Parietal lobe (tissue), 1 donor: Measurements from ENCODE around the gene DMRTC1. TPM values are rescaled to one million over a fixed set of nuclear protein-coding genes. Genes with fewer than 3 reads are reported as not detected.

Experiments
- total RNA-seq: library from RNA; depleted of rRNA; stranded (reverse); fragments of >200 nt; gene quantifications from one replicate; pipeline ENCODE4 v1.2.3, GENCODE V29; 2014

The DMRTC1 gene, protein sequence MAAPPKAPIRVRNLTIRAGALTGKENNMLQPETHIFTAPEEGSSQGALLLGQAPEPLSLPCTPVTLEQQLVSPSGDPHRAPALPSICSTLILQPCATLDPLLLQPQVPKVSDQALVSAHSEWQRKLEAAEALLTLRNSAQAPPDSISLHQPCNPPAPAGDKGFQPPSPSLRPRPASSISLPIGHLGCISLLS
- not detected for total RNA-seq

DNA sequence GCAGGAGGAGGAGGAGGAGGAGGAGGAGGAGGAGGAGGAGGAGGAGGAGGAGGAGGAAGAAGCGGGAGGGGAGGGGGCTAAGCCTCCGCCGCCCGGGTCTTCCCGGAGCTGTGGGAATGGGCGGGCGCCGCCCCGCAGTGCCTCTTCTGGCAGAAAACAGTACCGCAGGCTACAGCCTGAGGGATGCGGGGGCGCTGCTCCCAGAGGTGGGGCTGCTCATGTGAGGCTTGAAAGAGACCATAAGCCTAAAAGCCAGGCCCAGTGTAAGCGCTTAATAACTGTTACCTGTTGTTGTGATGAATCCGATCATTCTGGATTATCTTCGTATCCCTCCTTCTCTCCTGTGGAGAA is at the start of gene DMRTC1:
Gene DMRTC1, minus strand, starts transcription at position 19 of the 351 bp plus-strand sequence. CDS start 68,143 bp downstream, outside the sequence.

GRCh38 chrX:72937906-72938305 is 5.7 kb downstream of the DMRTC1 start, which contains the start of gene FAM236A:
Gene FAM236A (plus strand): TSS chrX:72938206. CDS start chrX:72938263, 57 bp downstream.

GRCh38 chrX:72912315-72912714 is 31.3 kb downstream of the DMRTC1 start, which contains the start of gene FAM236C:
Gene FAM236C (plus strand): TSS chrX:72912615. CDS start chrX:72912715, 100 bp downstream.

Other genes starting within 250 kb of the DMRTC1 start
- gene PHKA1, start 229.5 kb downstream of the DMRTC1 start, total RNA-seq = 4.7 TPM
- gene DMRTC1B, start 166.9 kb downstream of the DMRTC1 start, total RNA-seq = 0.94 TPM
- not detected for gene FAM236B, start 161.2 kb downstream of the DMRTC1 start, total RNA-seq
- gene FAM236D, start 135.6 kb downstream of the DMRTC1 start, total RNA-seq = not detected
- gene FAM236C, start 31.2 kb downstream of the DMRTC1 start, total RNA-seq = not detected
- gene FAM236A, start 5.6 kb downstream of the DMRTC1 start, total RNA-seq = not detected
- not detected for gene PABPC1L2B, start 59.1 kb upstream of the DMRTC1 start, total RNA-seq
- gene PABPC1L2A, start 135.7 kb upstream of the DMRTC1 start, total RNA-seq = 0.94 TPM